Esophagus muscularis mucosa (tissue), 4 donors: ENCODE measurements around the gene BICD2.

ENCODE experiments used
- CTCF ChIP-seq, 3 experiments: fragments of 200-600 bp in 2 of 3; fragments of 450-650 bp in 1 of 3; sonication (generic) in 2 of 3; IDR thresholded peaks; one replicate each; pipeline ENCODE4 v1.5.1; 2017 to 2019; ENCODE audit warnings: antibody characterized with exemption in 3 of 3, mild to moderate bottlenecking in 2 of 3, moderate library complexity in 1 of 3
- EP300 ChIP-seq: sonication (generic); formaldehyde crosslinking; IDR thresholded peaks from one replicate; pipeline ENCODE4 v1.6.1; 2017; ENCODE audit warnings: antibody characterized with exemption
- POLR2A ChIP-seq: fragments of 450-650 bp; IDR thresholded peaks from one replicate; pipeline ENCODE4 v1.6.1; 2017; ENCODE audit warnings: antibody characterized with exemption, moderate library complexity, mild to moderate bottlenecking, low read depth
- POLR2AphosphoS5 ChIP-seq, 2 donors: sonication (generic); formaldehyde crosslinking; IDR thresholded peaks; one replicate each; pipeline ENCODE4 v1.6.1; 2017; ENCODE audit warnings: antibody characterized with exemption in 2 of 2

- TF ChIP-seq CTCF (IDR thresholded peaks at IDR 0.05) = no peak
- no peak for TF ChIP-seq POLR2AphosphoS5 (IDR thresholded peaks at IDR 0.05)
- TF ChIP-seq POLR2A = no peak
- no peak for TF ChIP-seq EP300
These were observed 34.9 kb downstream of the BICD2 start for GRCh38 chr9:92729735-92730155.
